Stimulated activated CD8-positive, alpha-beta memory T cell treated with anti-CD3 and anti-CD28 coated beads, Interleukin-12 subunit alpha, Interleukin-12 subunit beta, amount 100 ng/mL, for 24 hours (primary cell): Measurements from ENCODE around the gene PPP6R2.
"Not testable (repeated sequence)": the region's sequence is repeated elsewhere in the genome, so short reads cannot be mapped to it uniquely, and the experiment has no call there.

Source experiments
- DNase-seq: peaks from one replicate; pipeline ENCODE4 v3.0.0-alpha.2; 2020; ENCODE audit errors: extremely low read depth

PPP6R2 gene

DNA sequence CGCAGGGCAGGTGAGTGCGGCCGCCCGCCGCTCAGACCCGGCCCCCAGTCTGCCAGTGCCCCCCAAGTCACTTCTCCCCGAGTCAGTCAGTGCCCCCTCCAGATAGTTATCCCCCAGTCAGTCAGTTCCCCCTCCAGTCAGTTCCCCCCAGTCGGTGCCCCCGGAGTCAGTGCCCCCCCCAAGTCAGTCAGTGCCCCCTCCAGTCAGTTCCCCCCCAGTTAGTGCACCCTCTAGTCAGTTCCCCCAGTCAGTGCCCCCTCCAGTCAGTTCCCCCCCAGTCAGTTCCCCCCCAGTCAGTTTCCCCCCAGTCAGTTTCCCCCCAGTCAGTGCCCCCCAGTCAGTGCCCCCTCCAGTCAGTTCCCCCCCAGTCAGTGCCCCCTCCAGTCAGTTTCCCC is 411 bp downstream of the PPP6R2 start:
- DNase-seq: no peak

DNA sequence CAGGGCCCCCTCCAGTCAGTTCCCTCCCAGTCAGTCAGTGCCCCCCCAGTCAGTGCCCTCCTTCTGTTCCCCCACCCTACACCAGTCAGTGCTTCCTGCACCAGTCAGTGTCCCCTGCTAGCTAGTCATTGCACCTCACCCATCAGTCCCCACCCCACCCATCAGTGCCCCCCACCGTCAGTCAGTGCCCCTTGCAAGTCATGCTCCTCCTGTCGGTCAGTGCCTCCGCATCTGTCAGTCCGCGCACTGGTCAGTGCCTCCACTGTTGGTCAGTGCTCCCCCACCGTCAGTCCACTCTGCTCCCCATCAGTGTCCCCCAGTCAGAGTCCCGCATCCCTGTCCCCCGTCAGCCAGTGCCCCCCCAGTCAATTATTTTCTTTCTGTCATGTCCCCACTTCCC is 3.3 kb downstream of the PPP6R2 start:
- DNase-seq: no peak

DNA sequence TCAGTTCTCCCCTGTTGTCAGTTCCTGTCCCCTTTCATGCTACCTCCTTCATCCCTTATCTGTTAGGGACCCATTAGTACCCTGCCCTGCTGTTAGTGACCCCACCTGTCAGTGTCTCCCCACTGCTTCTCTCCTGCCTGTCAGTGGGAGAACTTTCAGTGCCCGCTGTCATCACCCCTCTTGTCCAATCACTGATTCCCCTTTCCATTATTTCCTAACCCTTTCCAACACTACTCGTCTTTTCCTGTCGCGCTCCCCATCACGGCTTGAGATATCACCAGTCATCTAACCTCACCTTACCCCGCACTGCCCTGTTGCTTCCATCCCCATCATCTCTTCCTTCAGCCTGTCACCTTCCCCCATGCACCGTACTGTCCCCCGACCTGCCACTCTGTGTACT is 4.0 kb downstream of the PPP6R2 start:
- no peak for DNase-seq

DNA sequence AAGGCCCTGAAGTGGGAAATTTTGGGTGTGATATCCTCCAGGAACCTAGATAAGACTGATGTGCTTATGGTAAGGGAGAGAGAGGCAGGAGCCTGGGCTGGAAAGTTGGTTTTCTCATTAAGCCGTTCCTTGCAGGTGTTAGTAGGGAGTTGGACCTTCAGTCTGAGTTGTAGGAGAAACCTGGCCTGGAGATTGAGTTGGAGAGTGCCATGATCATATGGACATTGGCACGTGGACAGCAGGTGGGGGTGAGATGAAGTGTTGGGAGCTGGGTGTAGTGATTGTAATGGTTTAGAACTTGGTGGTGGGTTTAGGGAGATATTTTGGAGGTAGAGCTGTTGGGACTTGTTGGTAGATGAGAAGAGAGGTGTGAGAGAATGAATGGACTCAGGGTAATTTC is 4.9 kb downstream of the PPP6R2 start:
- no peak for DNase-seq

DNA sequence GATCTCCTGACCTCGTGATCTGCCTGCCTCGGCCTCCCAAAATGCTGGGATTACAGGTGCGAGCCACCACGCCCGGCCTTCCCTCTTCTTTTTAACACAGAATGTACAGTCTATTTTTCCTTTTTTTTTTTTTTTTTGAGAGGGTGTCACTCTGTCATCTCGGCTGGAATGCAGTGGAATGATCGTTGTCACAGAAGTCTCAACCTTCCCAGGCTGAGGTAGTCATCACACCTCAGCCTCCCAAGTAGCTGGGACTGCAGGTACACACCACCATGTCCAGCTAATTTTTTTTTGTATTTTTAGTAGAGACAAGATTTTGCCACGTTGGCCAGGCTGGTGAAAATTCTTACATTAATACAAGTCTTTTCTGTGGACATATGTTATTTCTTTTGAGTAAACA is 13.1 kb downstream of the PPP6R2 start:
- no peak for DNase-seq

DNA sequence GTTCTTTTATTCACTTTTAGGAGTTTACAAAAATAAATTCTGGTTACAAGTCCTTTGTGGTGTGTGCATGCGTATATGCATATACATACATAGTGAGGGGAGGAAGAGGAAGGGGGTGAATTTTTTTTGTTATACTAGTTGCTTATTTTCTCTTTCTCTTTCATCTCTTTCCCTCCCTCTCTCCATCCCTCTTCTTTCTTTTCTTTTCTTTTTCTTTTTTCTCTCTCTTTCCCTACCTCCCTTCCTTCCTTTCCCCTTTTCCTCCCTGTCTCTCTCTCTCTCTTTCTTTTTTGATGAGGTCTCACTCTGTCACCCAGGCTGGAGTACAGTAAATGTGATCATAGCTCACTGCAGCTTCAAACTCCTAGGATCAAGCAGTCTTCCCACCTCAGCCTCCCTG is 14.1 kb downstream of the PPP6R2 start:
- DNase-seq: no peak

DNA sequence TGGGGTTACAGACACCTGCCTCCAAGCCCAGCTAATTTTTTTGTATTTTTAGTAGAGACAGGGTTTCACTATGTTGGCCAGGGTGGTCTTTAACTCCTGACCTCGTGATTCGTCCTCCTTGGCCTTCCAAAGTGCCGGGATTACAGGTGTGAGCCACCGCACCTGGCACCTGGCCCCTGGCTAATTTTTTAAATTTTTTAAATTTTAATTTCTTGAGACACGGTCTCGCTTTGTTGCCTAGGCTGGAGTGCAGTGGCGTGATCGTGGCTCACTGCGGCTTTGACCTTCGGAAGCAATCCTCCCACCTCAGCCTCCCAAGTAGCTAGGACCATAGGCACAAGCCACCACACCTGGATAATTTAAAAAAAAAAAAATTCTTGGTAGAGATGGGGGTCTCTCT is 14.6 kb downstream of the PPP6R2 start:
- DNase-seq: no peak

DNA sequence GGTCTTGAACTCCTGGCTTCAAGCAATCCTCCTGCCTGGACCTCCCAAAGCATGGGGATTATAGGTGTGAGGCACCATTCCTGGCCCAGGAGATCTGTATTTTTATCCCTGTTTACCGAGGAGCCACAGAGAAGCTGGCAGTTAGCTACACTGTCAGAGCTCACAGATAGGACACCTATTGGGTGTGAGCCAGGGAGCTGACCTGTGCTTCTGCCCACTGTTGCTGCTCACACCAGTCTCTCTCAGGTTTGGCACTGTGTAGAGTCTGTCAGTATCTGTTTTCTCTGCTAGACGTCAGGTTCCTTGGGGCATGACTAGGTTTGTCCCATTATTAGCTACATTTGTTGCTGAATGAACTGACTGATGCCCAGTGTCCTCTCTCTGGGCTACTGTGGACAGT is 17.5 kb downstream of the PPP6R2 start:
- DNase-seq: no peak

DNA sequence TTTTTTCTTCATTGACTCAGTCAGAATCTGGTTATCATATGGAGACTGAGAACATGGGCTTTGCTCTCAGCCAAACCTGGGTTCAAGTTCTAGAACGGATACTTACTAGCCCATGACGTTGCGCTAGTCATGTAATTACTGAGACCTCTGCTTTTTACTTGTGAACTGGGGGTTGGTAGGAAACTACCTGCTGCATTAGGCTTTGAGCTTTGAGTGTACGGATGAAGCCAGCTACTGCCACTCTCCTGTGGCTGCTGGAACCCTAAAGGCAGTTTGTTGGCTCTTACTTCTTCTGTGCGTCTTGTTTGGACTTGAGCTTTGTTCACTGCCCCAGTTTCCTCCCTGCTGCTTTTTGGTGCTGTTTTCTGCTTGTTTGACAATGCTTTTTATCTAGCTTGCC is 18.1 kb downstream of the PPP6R2 start:
- DNase-seq: no peak

DNA sequence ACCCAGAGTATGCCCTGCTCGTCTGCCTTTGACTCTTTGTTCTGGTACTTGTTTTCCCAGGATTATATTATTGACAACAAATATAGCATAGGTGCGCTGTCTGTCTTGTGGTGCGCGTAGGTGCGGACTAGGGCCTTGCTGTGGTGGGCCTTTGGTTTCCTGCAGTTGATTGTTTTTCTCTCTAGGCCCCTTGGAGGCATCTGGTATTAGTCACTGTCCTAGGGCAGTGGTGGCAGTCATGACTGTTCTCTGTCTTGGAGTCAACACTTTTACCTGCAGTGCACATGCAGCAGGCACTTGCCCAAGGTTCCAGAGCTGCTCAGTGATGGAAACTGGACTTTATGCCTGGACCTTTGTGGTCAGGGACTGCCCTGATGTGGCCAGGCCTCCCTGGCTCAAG is 18.6 kb downstream of the PPP6R2 start:
- DNase-seq: no peak

DNA sequence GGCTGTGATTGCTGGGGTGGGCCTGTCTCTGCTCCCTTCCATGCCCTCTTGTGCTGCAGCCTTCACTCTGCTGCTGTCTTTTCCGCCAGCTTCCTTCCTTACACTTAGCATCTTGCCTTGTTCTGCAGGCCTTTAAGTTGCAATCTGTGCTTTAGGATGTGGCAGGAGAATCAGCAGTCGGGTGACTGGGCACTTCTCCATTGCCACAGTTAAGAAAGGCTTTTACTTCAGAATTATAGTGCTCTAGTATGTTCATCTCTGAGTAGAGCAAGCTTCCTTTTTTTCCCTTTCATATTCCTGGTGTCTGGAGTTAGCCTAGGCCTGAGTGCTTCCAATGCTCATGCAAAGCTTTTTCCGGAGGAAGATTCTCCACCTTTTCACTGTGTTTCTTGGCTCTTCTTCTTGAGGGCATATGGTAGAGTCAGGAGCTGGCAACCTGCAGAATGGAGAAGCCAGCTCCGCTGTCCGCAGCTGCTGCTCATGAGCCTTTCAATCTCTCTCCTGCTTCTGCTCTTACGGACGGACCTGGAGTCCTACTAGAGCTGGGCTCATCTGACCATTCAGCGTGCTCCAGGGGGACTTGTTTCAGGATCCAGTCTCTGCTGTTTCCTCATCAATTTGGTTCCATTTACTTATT is 20.2 kb downstream of the PPP6R2 start:
- DNase-seq: no peak

DNA sequence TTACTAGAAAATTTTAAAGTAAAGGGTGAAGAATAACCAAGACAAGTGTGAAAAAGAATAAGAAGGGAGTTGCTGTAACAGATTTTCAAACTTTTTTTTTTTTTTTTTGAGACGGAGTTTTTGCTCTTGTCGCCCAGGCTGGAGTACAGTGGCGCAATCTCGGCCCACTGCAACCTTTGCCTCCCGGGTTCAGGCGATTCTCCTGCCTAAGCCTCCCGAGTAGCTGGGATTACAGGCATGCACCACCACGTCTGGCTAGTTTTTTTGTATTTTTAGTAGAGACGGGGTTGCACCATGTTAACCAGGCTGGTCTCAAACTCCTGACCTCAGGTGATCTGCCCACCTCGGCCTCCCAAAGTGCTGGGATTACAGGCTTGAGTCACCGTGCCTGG is 20.7 kb downstream of the PPP6R2 start:
- DNase-seq: not testable (repeated sequence)

DNA sequence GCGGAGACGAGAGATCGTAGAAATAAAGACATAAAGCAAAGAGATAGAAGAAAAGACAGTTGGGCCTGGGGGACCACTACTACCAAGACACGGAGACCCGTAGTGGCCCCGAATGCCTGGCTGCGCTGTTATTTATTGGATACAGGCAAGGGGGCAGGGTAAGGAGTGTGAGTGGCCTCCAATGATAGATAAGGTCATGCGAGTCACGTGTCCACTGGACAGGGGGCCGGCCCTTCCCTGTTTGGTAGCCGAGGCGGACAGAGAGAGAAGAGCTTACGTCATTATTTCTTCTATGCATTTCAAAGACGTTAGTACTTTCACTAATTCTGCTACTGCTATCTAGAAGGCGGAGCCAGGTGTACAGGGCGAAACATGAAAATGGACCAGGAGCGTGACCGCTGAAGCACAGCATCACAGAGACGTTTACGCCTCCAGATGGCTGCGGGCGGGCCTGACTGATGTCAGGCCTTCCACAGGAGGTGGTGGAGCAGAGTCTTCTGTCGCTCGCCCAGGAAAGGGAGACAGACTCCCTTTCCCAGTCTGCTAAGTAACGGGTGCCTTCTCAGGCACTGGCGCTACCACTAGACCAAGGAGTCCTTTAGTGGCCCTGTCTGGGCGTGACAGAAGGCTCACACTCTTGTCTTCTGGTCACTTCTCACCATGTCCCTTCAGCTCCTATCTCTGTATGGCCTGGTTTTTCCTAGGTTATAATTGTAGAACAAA is 24.8 kb downstream of the PPP6R2 start:
- DNase-seq: no peak

DNA sequence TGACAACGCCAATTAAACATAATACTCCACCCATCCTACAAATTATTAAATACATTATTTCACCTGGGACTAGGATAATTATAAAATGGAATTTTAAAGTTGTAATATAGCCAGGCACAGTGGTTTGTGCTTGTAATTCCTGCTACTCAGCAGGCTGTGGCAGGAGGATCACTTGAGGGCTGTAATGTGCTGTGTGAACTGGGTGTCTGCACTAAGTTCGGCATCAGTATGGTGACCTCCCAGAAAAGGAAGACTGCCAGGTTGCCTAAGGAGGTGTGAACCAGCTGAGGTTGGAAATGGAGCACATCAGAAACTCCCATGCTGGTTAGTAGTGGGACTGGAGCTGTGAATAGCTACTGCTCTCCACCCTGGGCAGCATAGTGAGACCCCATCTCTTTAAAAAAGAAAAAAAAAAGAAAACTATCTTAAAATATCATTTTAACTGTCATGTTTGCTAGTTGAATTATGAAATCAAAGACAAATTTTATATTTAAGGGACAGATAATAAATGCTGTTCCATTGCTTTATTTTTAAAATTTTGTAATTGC is 28.0 kb downstream of the PPP6R2 start:
- DNase-seq: no peak

DNA sequence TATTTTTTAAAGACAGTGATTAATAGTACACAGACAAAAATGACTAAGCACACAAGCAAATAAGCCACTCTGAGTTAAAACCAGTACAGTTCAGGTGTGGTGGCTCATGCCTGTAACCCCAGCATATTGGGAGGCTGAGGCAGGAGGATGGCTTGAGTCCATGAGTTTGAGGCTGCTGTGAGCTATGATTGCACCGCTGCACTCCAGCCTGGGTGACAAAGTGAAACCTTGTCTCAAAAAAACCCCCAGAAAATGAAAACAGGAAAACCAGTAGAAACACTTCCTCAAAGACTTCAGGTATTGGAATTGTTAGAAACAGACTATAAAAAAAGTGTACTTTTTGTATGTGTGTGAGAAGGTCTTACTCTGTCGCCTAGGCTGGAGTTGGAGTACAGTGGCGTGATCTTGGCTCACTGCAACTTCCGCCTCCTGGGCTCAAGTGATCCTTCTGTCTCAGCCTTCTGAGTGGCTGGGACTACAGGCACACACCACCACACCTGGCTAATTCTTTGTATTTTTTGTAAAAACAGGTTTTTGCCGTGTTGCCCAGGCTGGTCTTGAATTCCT is 33.0 kb downstream of the PPP6R2 start:
- DNase-seq: no peak

DNA sequence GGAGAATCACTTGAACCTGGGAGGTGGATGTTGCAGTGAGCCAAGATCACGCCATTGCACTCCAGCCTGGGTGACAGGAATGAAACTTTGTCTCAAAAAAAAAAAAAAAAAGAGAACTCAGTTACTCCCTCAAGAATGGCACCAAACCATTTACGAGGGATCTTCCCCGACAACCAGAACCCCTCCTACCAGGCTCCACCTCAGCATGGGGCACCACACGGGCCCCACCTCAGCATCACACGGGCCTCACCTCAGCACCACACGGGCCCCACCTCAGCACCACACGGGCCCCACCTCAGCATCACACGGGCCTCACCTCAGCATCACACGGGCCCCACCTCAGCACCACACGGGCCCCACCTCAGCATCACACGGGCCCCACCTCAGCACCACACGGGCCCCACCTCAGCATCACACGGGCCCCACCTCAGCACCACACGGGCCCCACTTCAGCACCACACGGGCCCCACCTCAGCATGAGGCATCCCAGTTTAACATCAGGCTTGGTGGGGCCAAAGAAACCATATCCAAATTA is 38.0 kb downstream of the PPP6R2 start:
- DNase-seq: not testable (repeated sequence)

DNA sequence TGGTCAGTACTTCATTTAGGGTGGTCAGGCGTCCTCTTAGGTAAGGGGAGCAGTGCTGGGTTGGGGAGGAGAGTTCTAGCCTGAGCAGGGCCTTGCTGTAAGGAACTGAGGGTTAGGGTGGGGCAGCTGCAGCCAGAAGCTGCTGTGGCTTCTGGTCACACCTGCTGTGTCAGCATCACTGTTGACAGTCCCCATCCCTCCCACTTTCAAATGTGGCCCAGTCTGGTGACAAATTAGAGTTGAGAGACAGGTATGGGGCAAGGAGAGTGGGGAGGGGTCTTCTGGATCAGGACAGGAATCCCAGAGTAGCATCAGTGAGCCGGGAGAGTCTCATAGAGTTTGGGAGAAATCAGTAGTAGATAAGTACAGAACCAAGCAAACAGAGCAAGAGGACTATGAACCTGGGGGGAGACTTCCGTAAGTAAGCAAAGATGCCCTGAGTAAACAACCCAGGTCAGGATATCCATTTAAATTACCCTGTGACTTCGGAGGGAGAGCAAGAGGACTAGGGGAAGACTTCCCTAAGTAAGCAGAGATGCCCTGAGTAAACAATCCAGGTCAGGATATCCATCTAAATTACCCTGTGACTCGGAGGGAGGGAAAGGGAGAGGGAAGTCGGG is 53.7 kb downstream of the PPP6R2 start:
- DNase-seq: no peak

DNA sequence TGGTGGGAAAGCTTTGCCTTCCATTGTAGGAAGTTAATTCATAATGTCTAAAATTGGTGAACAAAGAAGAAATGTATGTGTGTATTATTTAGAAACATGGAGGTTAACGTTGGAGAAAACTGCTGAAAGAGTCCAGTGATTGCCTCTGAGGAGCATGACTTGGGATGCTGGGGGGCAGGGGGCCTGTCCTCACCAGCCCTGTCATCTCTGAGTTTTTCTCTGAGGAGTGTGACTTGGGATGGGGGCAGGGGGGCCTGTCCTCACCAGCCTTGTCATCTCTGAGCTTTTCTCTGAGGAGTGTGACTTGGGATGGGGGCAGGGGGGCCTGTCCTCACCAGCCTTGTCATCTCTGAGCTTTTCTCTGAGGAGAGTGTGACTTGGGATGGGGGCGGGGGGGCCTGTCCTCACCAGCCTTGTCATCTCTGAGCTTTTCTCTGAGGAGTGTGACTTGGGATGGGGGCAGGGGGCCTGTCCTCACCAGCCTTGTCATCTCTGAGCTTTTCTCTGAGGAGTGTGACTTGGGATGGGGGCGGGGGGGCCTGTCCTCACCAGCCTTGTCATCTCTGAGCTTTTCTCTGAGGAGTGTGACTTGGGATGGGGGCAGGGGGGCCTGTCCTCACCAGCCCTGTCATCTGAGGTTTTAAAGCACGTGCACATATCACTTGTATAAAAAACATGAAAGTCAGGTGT is 54.4 kb downstream of the PPP6R2 start:
- not testable (repeated sequence) for DNase-seq

DNA sequence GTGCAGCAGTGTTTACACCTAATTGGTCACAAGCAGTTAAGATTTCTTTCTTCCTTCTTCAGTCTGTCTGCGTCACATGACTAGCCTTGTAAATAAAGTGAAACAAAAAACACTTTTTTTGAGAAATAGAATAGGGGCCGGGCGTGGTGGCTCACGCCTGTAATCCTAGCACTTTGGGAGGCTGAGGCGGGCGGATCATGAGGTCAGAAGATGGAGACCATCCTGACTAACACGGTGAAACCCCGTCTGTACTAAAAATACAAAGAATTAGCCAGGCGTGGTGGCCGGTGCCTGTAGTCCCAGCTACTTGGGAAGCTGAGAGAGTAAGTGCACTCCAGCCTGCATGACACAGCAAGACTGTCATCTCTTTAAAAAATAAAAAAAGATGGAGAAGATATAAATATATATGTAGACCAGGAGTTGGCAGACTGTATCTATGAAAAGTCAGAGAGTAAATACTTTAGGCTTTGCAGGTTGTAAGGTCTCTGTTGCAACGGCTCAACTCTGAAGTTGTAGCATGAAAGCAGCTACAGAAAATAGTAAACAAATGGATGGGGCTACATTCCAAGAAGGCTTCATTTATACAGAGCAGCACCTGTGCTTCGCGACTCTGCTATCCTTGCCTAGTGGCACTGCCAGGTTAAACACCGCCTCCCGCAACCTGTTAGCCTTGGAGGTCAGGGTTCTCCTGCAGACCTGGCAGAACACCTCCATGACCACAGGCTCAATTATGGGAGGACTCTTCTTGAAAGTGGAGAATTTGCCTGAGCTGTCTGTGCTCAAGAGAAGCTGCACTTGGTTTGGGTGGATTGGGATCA is 55.9 kb downstream of the PPP6R2 start:
- DNase-seq: no peak

DNA sequence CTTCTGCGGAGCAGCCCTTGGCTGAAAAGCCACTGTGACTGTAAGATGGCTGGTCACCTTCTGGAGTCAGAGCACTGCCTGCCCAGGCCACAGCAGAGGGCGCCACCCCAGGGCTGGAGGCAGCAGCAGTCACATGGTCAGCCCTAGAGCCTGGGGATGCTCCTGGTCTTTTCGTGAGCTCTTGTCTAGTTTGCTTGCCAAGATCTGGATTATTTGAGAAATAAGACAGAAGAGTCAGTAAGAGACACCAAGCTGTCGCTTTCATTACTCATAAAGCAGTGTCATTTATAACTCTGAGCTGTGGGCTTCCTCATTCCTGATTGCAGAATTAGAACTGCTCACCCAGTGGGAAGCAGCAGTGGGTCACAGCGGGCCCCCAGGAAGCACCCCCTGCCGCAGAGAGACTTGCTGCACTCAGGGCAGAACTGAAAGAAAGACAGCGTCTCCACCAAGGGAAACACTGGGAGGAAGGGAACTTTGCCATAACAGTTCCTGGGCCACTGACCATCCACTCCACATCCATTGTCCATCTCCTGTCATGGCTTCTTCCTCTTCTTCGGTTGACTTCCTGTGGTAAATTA is 56.7 kb downstream of the PPP6R2 start:
- no peak for DNase-seq

DNA sequence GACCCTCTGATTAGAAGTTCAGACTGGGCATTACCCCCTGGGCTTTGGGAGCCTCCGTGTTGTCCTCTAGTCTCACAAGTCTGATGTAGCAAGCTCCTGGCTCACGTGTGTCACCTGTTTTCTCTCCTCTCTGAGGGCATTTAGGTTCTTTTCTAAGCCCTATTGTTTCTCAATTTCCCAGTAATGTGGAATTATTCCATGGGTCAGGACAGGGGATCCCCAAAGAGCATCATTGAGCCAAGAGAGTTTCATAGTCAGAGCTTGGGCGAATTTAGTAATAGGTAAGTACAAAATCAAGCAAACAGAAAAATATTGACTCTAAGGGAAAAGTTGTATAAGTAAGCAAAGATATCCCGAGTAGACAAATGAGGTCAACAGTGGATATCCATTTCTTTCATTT is 57.3 kb downstream of the PPP6R2 start:
- no peak for DNase-seq
